Neutrophil (primary cell): ENCODE data around the gene USHBP1.

Source experiments
- H3K27ac ChIP-seq: fragments of 200-600 bp; sonication (generic); 2 replicates; pipeline ENCODE4 v1.5.1; 2016; ENCODE audit warnings: mild to moderate bottlenecking, moderate library complexity
- H3K27me3 ChIP-seq: fragments of 200-600 bp; sonication (generic); 2 replicates; pipeline ENCODE4 v1.6.0; 2016; ENCODE audit warnings: mild to moderate bottlenecking
- H3K36me3 ChIP-seq: fragments of 200-600 bp; sonication (generic); 2 replicates; pipeline ENCODE4 v1.5.1; 2017
- H3K4me1 ChIP-seq, 2 experiments: fragments of 200-600 bp in 1 of 2; sonication (generic) in 1 of 2; 1 replicate in 1 of 2; 2 replicates in 1 of 2; pipeline versions ENCODE4 v1.5.1 to v1.6.1; 2013 to 2016; ENCODE audit warnings: low read depth in 1 of 2, low read length in 1 of 2, mild to moderate bottlenecking in 1 of 2, moderate library complexity in 1 of 2; ENCODE audit not compliant: control insufficient read depth in 1 of 2, insufficient read depth in 1 of 2
- H3K4me3 ChIP-seq, 2 experiments: fragments of 200-600 bp in 1 of 2; sonication (generic) in 1 of 2; 1 replicate in 1 of 2; 2 replicates in 1 of 2; pipeline ENCODE4 v1.5.1; 2013 to 2016; ENCODE audit warnings: low read depth in 1 of 2, low read length in 1 of 2, mild to moderate bottlenecking in 1 of 2, moderate library complexity in 1 of 2
- H3K9me3 ChIP-seq: fragments of 200-600 bp; sonication (generic); 2 replicates; pipeline ENCODE4 v1.5.1; 2016
- TF ChIP-seq, protein P1 (sequence below): fragments of 200-600 bp; sonication (generic); IDR thresholded peaks from 2 replicates; pipeline ENCODE4 v1.5.1; 2016; ENCODE audit warnings: antibody characterized with exemption

Gene USHBP1, protein sequence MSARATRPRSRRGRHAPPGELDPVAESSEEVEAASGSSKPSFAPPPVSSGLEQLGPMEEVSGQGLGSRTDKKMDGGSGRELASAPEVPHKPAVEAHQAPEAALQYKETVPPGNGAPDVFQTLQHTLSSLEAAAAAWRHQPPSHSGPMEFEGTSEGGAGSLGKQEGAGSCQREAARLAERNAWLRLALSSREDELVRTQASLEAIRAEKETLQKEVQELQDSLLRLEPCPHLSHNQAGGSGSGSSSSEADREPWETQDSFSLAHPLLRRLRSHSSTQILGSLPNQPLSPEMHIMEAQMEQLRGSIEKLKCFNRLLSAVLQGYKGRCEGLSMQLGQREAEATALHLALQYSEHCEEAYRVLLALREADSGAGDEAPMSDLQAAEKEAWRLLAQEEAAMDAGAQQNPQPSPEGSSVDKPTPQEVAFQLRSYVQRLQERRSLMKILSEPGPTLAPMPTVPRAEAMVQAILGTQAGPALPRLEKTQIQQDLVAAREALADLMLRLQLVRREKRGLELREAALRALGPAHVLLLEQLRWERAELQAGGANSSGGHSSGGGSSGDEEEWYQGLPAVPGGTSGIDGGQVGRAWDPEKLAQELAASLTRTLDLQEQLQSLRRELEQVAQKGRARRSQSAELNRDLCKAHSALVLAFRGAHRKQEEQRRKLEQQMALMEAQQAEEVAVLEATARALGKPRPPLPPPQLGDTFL

DNA sequence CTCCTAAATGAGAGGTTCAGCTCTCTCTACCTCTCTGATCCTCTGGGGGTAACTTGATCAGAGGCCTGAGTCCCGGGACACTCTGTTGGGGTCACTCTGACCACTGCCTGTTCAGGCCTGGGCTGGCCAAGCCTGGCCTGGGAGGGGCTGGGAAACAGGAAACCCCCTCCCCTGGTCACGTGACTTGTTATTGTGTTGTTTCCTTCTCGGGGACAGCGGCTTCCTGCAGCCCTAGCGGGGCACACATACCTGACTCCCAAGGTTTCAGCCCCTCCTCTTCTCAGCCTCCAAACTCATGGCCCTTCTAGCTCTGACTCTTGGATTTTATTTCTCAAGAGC lies at the start of gene USHBP1:
Gene USHBP1 (minus strand): TSS at position 105 of the 339 bp plus-strand sequence. CDS start 446 bp downstream, outside the sequence.
- Histone ChIP-seq H3K27me3 (no peaks in the 10 kb centered on the region), H3K9me3 (no peaks in the 10 kb centered on the region), H3K4me3 (no peak within 1 kb of the TSS), H3K4me1 (peaks cover 20 to 21% of the 10 kb centered on the region in 2 experiments), H3K27ac (no peak within 1 kb of the TSS), H3K36me3 (no peaks in the 10 kb centered on the region)
- TF ChIP-seq, protein P1, sequence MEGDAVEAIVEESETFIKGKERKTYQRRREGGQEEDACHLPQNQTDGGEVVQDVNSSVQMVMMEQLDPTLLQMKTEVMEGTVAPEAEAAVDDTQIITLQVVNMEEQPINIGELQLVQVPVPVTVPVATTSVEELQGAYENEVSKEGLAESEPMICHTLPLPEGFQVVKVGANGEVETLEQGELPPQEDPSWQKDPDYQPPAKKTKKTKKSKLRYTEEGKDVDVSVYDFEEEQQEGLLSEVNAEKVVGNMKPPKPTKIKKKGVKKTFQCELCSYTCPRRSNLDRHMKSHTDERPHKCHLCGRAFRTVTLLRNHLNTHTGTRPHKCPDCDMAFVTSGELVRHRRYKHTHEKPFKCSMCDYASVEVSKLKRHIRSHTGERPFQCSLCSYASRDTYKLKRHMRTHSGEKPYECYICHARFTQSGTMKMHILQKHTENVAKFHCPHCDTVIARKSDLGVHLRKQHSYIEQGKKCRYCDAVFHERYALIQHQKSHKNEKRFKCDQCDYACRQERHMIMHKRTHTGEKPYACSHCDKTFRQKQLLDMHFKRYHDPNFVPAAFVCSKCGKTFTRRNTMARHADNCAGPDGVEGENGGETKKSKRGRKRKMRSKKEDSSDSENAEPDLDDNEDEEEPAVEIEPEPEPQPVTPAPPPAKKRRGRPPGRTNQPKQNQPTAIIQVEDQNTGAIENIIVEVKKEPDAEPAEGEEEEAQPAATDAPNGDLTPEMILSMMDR = no peak

DNA sequence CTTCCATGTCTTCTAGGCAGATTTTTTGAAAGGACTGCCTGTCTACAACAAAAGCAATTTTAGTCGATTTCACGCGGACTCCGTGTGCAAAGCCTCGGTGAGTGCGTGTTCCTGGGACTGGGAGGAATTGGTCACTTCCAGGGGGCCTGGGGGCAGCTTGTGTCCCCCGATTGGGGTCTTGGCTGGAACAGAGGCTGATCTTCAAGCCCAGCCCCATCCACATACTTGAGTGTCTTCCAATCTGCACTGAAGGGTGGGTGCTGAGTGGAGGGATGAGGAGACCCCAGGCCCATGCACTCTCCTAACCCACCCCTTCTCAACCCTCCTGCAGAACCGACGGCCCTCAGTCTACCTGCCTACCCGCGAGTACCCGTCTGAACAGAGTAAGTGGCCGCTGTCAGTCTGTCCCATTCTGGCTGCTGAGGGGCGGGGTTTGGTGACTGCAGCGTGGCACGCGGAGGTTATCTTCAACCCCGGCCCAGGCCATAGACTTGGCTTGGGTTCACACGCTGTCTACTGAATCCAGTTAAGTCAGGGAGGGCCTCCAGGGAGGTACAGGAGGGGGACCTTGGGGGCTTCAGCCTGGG lies 49.6 kb upstream of the USHBP1 start:
- TF ChIP-seq, protein P1 = no peak
- Histone ChIP-seq H3K27ac (no peak overlapping the region), H3K4me3 (no peak overlapping the region), H3K27me3 (no peaks in the 10 kb centered on the region), H3K4me1 (peaks cover 18 to 21% of the 10 kb centered on the region in 2 experiments), H3K9me3 (no peaks in the 10 kb centered on the region), H3K36me3 (peaks cover 39% of the 10 kb centered on the region)

DNA sequence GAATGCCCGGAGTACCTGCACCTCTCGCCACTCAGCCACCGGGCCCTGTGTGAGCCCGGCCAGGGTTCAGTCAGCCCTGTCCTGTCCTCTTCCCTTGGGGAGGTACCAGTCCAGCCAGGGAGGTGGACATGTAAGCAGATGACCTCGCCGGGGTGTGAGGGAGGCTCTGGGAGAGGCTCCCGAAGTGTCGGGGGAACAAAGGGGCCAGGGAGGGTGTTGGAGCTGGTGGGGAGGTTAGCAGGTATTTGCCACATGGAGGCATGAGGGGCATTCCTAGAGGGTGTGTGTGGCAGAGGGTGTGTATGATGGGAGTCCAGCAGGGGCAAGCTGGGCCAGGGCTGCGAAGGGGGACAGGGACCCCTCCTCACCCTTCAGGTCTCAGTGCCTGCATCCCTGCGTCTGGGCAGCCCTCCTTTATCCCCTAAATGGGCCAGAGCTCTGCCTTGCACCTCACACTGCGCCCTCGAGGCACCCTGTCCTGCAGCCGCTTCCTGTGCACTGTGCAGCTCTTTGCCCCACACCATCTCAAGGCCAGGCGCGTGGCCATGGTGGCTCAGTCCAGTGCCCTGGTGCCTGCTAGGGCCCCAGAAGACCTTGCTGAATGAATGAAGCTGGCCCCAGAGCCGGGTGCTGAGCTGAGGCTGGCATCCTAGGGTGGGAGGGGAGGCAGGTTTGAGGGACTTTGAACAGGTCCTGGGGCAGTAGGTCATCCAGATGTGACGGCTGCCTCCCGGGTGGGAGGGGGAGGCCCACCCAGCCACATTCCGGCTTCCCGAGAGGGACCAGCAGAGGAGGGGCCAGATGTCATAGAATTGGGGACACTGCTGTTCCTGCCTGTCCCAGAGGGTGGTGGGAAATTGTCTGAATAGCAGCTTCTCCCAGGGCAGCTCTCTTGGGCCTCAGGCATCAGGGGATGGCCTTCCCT lies 47.9 kb upstream of the USHBP1 start:
- H3K9me3 ChIP-seq = no peaks in the 10 kb centered on the region
- no peak overlapping the region for H3K27ac ChIP-seq
- TF ChIP-seq, protein P1 = no peak
- H3K27me3 ChIP-seq = no peaks in the 10 kb centered on the region
- H3K4me1 ChIP-seq = peaks cover 18% of the 10 kb centered on the region in 2 experiments
- H3K36me3 ChIP-seq = peaks cover 36% of the 10 kb centered on the region
- H3K4me3 ChIP-seq = no peak overlapping the region

DNA sequence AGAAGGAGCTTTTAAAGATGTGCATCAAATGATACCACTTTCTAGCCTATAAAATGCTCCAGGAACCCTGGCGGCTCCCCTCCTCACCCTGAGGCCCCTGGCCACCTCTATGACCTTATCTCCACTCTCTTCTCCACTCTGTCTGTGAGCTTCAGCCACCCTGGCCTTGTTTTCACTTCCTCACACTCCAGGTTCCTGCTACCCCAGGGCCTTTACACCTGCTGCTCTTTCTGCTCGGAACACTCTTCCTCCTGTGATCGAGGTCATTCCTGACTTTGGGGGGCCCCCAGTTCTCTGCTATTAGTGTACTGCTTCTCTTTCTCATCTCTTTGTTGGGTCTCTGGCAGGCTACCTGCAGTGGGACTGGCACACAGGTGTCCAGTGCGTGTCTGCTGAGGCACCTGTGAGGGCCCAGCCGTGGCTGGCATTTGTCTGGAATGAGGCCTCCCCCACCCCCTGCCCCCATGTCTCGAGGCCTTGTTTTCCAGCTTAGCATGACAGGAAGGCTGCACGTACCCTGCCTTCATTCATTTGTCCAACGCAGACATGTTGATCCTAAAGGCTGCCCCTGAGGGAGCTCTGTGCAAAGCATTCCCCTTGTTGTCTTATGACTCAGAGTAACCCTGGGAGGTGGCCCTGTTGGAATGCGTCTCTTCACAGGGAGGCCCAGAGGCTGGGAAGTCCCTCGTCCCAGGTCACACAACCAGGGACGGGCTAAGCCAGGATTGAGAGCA lies 47.1 kb upstream of the USHBP1 start:
- TF ChIP-seq, protein P1 = no peak

More for the DNA sequence above, 47.1 kb upstream of the USHBP1 start:
- no peaks in the 10 kb centered on the region for H3K9me3 ChIP-seq
- no peaks in the 10 kb centered on the region for H3K27me3 ChIP-seq
- H3K4me3 ChIP-seq = no peak overlapping the region
- no peak overlapping the region for H3K27ac ChIP-seq
- H3K4me1 ChIP-seq = peaks cover 14 to 16% of the 10 kb centered on the region in 2 experiments
- peaks cover 36% of the 10 kb centered on the region for H3K36me3 ChIP-seq
